Vagina (tissue), 2 donors: ENCODE data around the gene CHD9. TPM values are rescaled to one million over a fixed set of nuclear protein-coding genes. Genes with fewer than 3 reads are reported as not detected.

ENCODE experiments used
- DNase-seq, 2 donors: peaks; one replicate each; pipeline ENCODE4 v3.0.0-alpha.2; 2017; ENCODE audit errors: extremely low spot score in 2 of 2
- H3K27ac ChIP-seq: fragments of 200-600 bp; sonication (generic); one replicate; pipeline ENCODE4 v1.5.1; 2019
- H3K27me3 ChIP-seq: fragments of 200-600 bp; sonication (generic); one replicate; pipeline ENCODE4 v1.5.1; 2019
- H3K36me3 ChIP-seq, 2 donors: fragments of 200-600 bp; sonication (generic); one replicate each; pipeline ENCODE4 v1.5.1; 2017 to 2019
- H3K4me1 ChIP-seq: fragments of 200-600 bp; sonication (generic); one replicate; pipeline ENCODE4 v1.5.1; 2019
- H3K4me3 ChIP-seq, 2 donors: fragments of 200-600 bp; sonication (generic); 1 replicate in 1 of 2; 2 replicates in 1 of 2; pipeline ENCODE4 v1.5.1; 2016 to 2019
- H3K9me3 ChIP-seq: fragments of 200-600 bp; sonication (generic); one replicate; pipeline ENCODE4 v1.5.1; 2019
- POLR2A ChIP-seq, 2 donors: fragments of 450-650 bp; IDR thresholded peaks; one replicate each; pipeline ENCODE4 v1.6.1; 2017; ENCODE audit warnings: antibody characterized with exemption in 2 of 2, mild to moderate bottlenecking in 2 of 2, moderate library complexity in 2 of 2
- POLR2AphosphoS5 ChIP-seq, 2 donors: sonication (generic); formaldehyde crosslinking; IDR thresholded peaks; one replicate each; pipeline ENCODE4 v1.9.0; 2017; ENCODE audit warnings: antibody characterized with exemption in 2 of 2, mild to moderate bottlenecking in 2 of 2, low read depth in 1 of 2; ENCODE audit not compliant: insufficient read depth in 1 of 2
- intact Hi-C: fragments of 100-400 bp; cut with DNase I; formaldehyde crosslinking; loops from one replicate; pipeline ENCODE4 v1.15.1; 2023
- total RNA-seq: library from RNA; depleted of rRNA; stranded (reverse); fragments of >200 nt; gene quantifications from one replicate; pipeline ENCODE4 v1.2.3, GENCODE V29; 2016
- TF ChIP-seq, protein P1 (sequence below), 3 experiments: fragments of 450-650 bp in 2 of 3; fragments of 200-600 bp in 1 of 3; sonication (generic) in 1 of 3; IDR thresholded peaks; one replicate each; pipeline ENCODE4 v1.5.1; 2017 to 2019; ENCODE audit warnings: antibody characterized with exemption in 3 of 3, mild to moderate bottlenecking in 2 of 3, moderate library complexity in 2 of 3

The CHD9 gene
- total RNA-seq, 1 donor from 2014 or later, result 77.6 TPM

GRCh38 chr16:53202398-53202797 is 147.6 kb downstream of the CHD9 start:
- intact Hi-C loops, result loop anchor here (10.0 kb wide), 2 partner anchors 68 to 148 kb away; partner anchors contain the start of genes CHD9 and CHD9NB
- Histone ChIP-seq H3K36me3 (no peaks in the 10 kb centered on the region), H3K27me3 (no peaks in the 10 kb centered on the region), H3K4me1 (peaks cover 6% of the 10 kb centered on the region), H3K9me3 (no peaks in the 10 kb centered on the region), H3K27ac (no peak overlapping the region), H3K4me3 (no peak overlapping the region)
- TF ChIP-seq, protein P1, sequence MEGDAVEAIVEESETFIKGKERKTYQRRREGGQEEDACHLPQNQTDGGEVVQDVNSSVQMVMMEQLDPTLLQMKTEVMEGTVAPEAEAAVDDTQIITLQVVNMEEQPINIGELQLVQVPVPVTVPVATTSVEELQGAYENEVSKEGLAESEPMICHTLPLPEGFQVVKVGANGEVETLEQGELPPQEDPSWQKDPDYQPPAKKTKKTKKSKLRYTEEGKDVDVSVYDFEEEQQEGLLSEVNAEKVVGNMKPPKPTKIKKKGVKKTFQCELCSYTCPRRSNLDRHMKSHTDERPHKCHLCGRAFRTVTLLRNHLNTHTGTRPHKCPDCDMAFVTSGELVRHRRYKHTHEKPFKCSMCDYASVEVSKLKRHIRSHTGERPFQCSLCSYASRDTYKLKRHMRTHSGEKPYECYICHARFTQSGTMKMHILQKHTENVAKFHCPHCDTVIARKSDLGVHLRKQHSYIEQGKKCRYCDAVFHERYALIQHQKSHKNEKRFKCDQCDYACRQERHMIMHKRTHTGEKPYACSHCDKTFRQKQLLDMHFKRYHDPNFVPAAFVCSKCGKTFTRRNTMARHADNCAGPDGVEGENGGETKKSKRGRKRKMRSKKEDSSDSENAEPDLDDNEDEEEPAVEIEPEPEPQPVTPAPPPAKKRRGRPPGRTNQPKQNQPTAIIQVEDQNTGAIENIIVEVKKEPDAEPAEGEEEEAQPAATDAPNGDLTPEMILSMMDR (IDR thresholded peaks at IDR 0.05), result no peak
- TF ChIP-seq POLR2AphosphoS5 (IDR thresholded peaks at IDR 0.05; ENCODE audit: insufficient read depth in 1 of 2, low read depth in 1 of 2) (no peak), POLR2A (IDR thresholded peaks at IDR 0.05) (no peak)
- DNase-seq, result no peak

GRCh38 chr16:53207810-53208752 is 153.3 kb downstream of the CHD9 start:
- no peak for DNase-seq
- TF ChIP-seq, protein P1 (IDR thresholded peaks at IDR 0.05), result peak in 2 of 3 experiments; percentile 24 to 46
- TF ChIP-seq POLR2AphosphoS5 (IDR thresholded peaks at IDR 0.05; ENCODE audit: insufficient read depth in 1 of 2, low read depth in 1 of 2), result peak in 1 of 2 donors; percentile 26
- no peak for TF ChIP-seq POLR2A (IDR thresholded peaks at IDR 0.05)
- Histone ChIP-seq H3K27ac (peak overlapping the region; percentile 74), H3K27me3 (no peaks in the 10 kb centered on the region), H3K4me1 (peaks cover 49% of the 10 kb centered on the region), H3K4me3 (peak overlapping the region; percentile 35 to 47), H3K9me3 (no peaks in the 10 kb centered on the region), H3K36me3 (no peaks in the 10 kb centered on the region)
- intact Hi-C loops, result loop anchor here (10.0 kb wide), 2 partner anchors 73 to 153 kb away; partner anchors contain the start of genes CHD9 and CHD9NB

GRCh38 chr16:53209429-53209828 is 154.6 kb downstream of the CHD9 start:
- peak overlapping the region; percentile 35 to 47 for H3K4me3 ChIP-seq
- TF ChIP-seq, protein P1 (IDR thresholded peaks at IDR 0.05), result no peak
- TF ChIP-seq POLR2A (IDR thresholded peaks at IDR 0.05), result no peak
- TF ChIP-seq POLR2AphosphoS5 (IDR thresholded peaks at IDR 0.05; ENCODE audit: insufficient read depth in 1 of 2, low read depth in 1 of 2), result no peak
- intact Hi-C loops, result loop anchor here (10.0 kb wide), 2 partner anchors 75 to 155 kb away; partner anchors contain the start of genes CHD9 and CHD9NB
- H3K27me3 ChIP-seq, result no peaks in the 10 kb centered on the region
- no peaks in the 10 kb centered on the region for H3K36me3 ChIP-seq
- H3K27ac ChIP-seq, result peak overlapping the region; percentile 74
- H3K4me1 ChIP-seq, result peaks cover 63% of the 10 kb centered on the region
- no peaks in the 10 kb centered on the region for H3K9me3 ChIP-seq
- no peak for DNase-seq

- H3K9me3 ChIP-seq, result no peaks in the 10 kb centered on the region
- peaks cover 67% of the 10 kb centered on the region for H3K4me1 ChIP-seq
- H3K27me3 ChIP-seq, result no peaks in the 10 kb centered on the region
- no peak for TF ChIP-seq POLR2AphosphoS5 (IDR thresholded peaks at IDR 0.05; ENCODE audit: insufficient read depth in 1 of 2, low read depth in 1 of 2)
- TF ChIP-seq, protein P1 (IDR thresholded peaks at IDR 0.05), result no peak
- TF ChIP-seq POLR2A (IDR thresholded peaks at IDR 0.05), result no peak
- no peaks in the 10 kb centered on the region for H3K36me3 ChIP-seq
- H3K27ac ChIP-seq, result peak overlapping the region; percentile 74
- DNase-seq, result no peak
- intact Hi-C loops, result loop anchor here (10.0 kb wide), 2 partner anchors 75 to 155 kb away; partner anchors contain the start of genes CHD9 and CHD9NB
- peak overlapping the region; percentile 35 to 47 for H3K4me3 ChIP-seq
Observed at GRCh38 chr16:53209877-53210276, 155.1 kb downstream of the CHD9 start.
